ENCODE data around the gene DENND1A.

DENND1A gene

DNA sequence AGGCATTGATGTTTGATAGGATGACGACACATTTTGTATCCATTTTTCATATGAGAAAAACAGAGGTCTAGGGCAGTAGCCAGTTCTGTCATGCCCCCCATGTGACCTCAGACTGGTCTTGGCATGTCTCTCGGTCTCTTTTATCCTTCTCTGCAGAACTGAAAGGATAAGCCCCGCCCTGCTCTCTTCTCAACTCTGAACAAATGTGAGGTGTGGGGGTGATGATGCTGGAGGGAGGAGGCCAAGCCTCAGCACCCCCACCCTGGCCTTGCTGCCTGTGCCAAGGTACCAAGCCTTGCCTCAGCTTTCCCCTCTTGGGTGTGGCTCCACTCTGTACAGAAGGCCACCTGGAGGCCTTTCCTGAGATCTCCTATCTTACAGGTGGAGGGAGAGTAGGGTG, 593.5 kb downstream of the DENND1A start:
- DNase-seq (ENCODE audit: low read depth): no peak

DNA sequence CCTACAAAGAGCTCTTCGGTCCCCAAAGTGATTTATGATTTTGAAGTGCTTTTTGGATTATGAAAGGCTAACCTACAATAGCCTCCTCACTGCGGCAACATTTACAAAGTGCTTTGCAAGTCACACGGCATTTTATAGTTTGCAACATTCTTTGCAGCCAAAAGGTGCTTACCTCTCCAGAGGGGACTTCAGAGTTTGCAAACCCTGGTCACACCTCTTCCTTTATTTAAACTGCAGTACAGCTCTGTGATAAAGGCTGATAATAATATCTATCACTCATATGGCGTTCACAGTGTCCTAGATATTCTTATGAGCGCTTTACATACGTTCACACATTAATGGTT, 594.0 kb downstream of the DENND1A start:
- DNase-seq (ENCODE audit: low read depth): no peak

DNA sequence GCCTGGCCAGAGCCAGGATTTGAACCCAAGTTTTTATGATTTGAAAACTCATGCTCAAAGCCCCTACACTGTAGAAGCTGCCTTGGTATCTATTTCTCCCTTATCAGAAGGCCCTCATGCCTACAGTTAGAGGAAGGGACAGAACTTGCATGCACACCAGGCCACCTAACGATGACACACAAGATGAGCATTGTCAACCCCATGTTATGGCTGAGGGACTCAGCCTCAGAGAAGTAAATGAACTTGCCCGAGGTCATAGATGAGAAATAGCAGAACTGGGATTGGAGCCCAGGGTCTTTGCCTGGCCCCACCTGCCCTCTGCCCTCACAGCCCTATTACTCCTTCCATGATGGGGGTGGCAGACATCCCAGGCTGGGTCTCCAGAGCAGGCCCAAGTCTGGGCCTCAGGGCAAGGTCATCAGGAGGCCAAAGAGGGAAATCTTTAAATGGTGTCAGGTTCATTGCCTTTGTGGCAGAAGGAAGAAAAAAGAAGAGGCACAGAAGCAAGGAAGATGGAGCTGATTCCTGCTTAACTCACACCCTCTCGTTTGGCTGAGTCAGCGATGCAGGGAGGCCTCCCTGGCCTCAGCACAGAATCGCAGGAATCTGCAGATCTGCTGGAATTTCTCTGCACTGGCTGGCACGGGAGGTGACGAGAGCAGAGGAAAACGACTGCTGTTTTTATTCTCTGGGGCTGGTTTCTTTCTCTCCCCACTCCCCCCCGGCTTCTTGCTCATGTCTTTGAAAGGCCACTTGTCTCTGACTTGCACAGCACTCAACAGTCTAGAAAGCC, 594.5 kb downstream of the DENND1A start:
- DNase-seq (ENCODE audit: low read depth): peak; percentile 92

DNA sequence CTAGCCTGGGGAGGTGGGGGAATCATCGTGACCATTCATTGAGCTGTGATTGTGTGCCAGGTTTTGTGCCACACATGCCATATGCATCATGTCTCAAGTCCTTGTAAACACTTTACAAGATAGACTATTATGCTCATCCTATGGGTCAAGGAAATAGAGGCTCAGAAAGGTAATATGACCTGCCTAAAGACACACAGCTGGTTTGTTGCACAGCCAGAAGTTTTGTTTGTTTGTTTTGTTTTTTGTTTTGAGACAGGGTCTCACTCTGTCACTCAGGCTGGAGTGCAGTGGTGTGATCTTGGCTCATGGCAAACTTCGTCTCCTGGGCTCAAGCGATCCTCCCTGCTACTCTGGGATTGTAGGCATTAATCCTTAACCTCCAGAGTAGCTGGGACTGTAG, 595.3 kb downstream of the DENND1A start:
- DNase-seq (ENCODE audit: low read depth): no peak

DNA sequence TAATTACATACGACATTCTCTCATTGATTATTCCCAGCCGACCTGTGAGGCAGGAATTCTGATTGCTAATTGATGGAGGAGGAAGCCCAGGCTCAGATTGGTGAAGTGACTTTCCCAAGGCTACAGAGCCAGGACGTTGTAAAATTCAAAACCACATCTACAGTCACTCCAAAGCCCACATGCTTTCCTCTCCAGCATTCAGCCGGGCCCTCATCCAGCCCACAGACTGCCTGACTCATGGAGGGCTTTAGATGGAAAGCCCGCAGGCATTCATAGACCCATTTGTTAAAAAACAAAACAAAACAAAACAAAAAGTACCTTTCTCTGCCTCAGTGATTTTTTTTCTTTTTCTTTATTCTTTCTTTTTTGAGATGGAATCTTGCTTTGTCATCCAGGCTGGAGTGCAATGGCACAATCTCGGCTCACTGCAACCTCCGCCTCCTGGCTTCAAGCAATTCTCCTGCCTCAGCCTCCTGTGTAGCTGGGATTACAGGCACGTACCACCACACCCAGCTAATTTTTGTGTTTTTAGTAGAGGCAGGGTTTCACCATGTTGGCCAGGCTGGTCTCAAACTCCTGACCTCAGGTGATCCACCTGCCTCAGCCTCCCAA, 596.8 kb downstream of the DENND1A start:
- DNase-seq (ENCODE audit: low read depth): peak; percentile 90

DNA sequence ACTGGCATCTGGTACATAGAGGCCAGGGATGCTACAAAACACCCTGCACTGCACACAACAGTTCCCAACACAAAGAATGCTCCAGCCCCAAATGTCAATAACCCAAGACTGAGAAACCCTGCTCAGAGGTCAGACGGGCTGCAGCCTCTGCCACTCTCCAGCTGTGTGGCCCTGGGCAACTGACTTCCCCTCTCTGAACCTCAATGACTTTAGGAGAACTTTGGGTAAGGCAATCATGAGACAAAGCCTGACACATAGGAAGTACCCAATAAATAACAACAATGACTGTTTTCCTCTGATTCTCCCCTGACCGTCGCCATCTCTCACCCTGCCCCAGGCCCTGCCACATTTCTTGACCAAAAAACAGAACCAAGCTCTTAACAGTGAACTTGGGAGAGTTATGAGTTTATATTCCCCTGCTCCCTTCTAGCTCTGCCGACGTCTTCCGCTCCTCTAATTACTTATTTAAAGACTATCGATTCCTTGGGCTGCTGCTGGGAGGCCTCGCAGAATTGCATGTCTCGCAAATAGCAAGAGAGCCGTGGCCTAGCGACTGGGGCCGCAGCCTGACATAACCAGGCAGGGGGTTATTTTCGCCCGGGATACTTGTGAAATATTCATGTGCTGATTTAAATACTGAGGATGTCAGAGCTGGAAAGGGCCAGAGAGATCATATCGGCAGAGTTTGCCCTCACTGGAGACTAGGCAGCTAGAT, 598.4 kb downstream of the DENND1A start:
- no peak for DNase-seq (ENCODE audit: low read depth)

Measured in amniotic epithelial cell (primary cell).